GM12878 (cell line): ENCODE data around the gene NIPAL4. TPM values are rescaled to one million over a fixed set of nuclear protein-coding genes. Genes with fewer than 3 reads are reported as not detected.

ENCODE experiments used
- ATAC-seq: fragments of 200-7000 bp; cut with Tn5 transposase; 3 replicates; pipeline ENCODE4 v1.9.1; 2020; ENCODE audit warnings: mild to moderate bottlenecking, moderate library complexity
- BruUV-seq: library from RNA; stranded (reverse); fragments of 400-500 nt; replicated peaks from 2 replicates; lab custom pipeline; 2021; lab: Mats Ljungman, UMichigan
- CTCF ChIA-PET: fragments of 300-600 bp; sonication (Branson Sonifier 250); formaldehyde crosslinking; extraction: SDS; loops from one replicate; lab custom pipeline; 2021; ENCODE audit warnings: inconsistent platforms; lab: Yijun Ruan, JAX
- POLR2A ChIA-PET: fragments of 350-600 bp; formaldehyde crosslinking; extraction: SDS; loops from one replicate; lab custom pipeline; 2021; ENCODE audit warnings: inconsistent platforms; lab: Charles Lee
- RAD21 ChIA-PET: fragments of 300-600 bp; sonication (Branson Sonifier 250); formaldehyde crosslinking; loops from one replicate; lab custom pipeline; 2023; ENCODE audit warnings: antibody characterized with exemption; ENCODE audit not compliant: unreplicated experiment; lab: Charles Lee
- SMC1A ChIA-PET: fragments of 300-600 bp; sonication (Branson Sonifier 250); formaldehyde crosslinking; loops from one replicate; lab custom pipeline; 2023; ENCODE audit not compliant: unreplicated experiment, uncharacterized antibody; lab: Charles Lee
- DNase-seq: peaks from one replicate; pipeline ENCODE4 v3.0.0-alpha.2; 2011; ENCODE audit warnings: low read depth, low spot score
- FAIRE-seq: peaks from 3 replicates; lab custom pipeline; 2011; peaks lifted over from hg19 to GRCh38; lab: Jason Lieb, UNC
- H2AFZ ChIP-seq: 2 replicates; pipeline ENCODE4 v1.6.0; 2011; ENCODE audit warnings: low read depth, low read length, control low read depth; ENCODE audit not compliant: control insufficient read depth
- H3K27ac ChIP-seq: 2 replicates; pipeline ENCODE4 v1.5.1; 2011; ENCODE audit warnings: control low read depth; ENCODE audit not compliant: control insufficient read depth, insufficient read depth
- H3K27me3 ChIP-seq, 2 experiments: replicated peaks in 1 of 2; 2 replicates each; pipeline versions ENCODE4 v1.6.0 to v1.6.1; 2011; ENCODE audit warnings: low read length in 1 of 2; ENCODE audit not compliant: control insufficient read depth in 2 of 2, insufficient read depth in 2 of 2
- H3K36me3 ChIP-seq, 2 experiments: 2 replicates each; pipeline ENCODE4 v1.5.1; 2011; ENCODE audit warnings: low read length in 1 of 2; ENCODE audit not compliant: control insufficient read depth in 2 of 2, insufficient read depth in 2 of 2
- H3K4me1 ChIP-seq: 2 replicates; pipeline ENCODE4 v1.6.1; 2011; ENCODE audit warnings: mild to moderate bottlenecking, low read length, moderate library complexity, mixed read lengths; ENCODE audit not compliant: control insufficient read depth, insufficient read depth
- H3K4me2 ChIP-seq: 2 replicates; pipeline ENCODE4 v1.6.0; 2011; ENCODE audit warnings: control low read depth; ENCODE audit not compliant: control insufficient read depth, insufficient read depth
- H3K4me3 ChIP-seq: fragments of 200-600 bp; sonication (generic); 2 replicates; pipeline ENCODE4 v1.5.1; 2016
- H3K79me2 ChIP-seq: 2 replicates; pipeline ENCODE4 v1.6.0; 2011; ENCODE audit warnings: low read length; ENCODE audit not compliant: control insufficient read depth, insufficient read depth
- H3K9ac ChIP-seq: 2 replicates; pipeline ENCODE4 v1.8.0; 2011; ENCODE audit warnings: low read length, control low read depth, mixed read lengths; ENCODE audit not compliant: control insufficient read depth, insufficient read depth
- H3K9me3 ChIP-seq: replicated peaks from 3 replicates; pipeline ENCODE4 v1.5.1; 2011; ENCODE audit warnings: mild to moderate bottlenecking, low read length; ENCODE audit not compliant: control insufficient read depth, insufficient read depth
- H4K20me1 ChIP-seq: 2 replicates; pipeline ENCODE4 v1.6.0; 2011; ENCODE audit not compliant: control insufficient read depth, insufficient read depth
- ASH2L ChIP-seq: fragments of 300-600, 200-600 bp; sonication (generic); IDR thresholded peaks from 2 replicates; pipeline ENCODE4 v1.6.1; 2017; ENCODE audit warnings: low read depth, mild to moderate bottlenecking, borderline replicate concordance
- ATF2 ChIP-seq: IDR thresholded peaks from 2 replicates; pipeline ENCODE4 v1.6.1; 2012; ENCODE audit warnings: low read length, inconsistent platforms
- ATF3 ChIP-seq: IDR thresholded peaks from 2 replicates; pipeline ENCODE4 v1.6.1; 2011; ENCODE audit warnings: low read depth, mild to moderate bottlenecking, low read length, moderate library complexity, borderline replicate concordance; ENCODE audit errors: extremely low read depth
- EGR1 ChIP-seq, 2 experiments: IDR thresholded peaks; 1 replicate in 1 of 2; 2 replicates in 1 of 2; pipeline ENCODE4 v1.6.1; 2011 to 2012; ENCODE audit warnings: low read depth in 2 of 2, low read length in 2 of 2, borderline replicate concordance in 1 of 2, mild to moderate bottlenecking in 1 of 2, moderate library complexity in 1 of 2
- NFYA ChIP-seq: IDR thresholded peaks from 2 replicates; pipeline ENCODE4 v1.6.1; 2011; ENCODE audit warnings: low read depth, mild to moderate bottlenecking, low read length, improper control_type of control experiment, borderline replicate concordance
- SMC3 ChIP-seq: IDR thresholded peaks from 2 replicates; pipeline ENCODE4 v1.6.1; 2011; ENCODE audit warnings: low read length, improper control_type of control experiment, borderline replicate concordance
- TCF12 ChIP-seq: IDR thresholded peaks from 2 replicates; pipeline ENCODE4 v1.6.1; 2011; ENCODE audit warnings: low read depth, mild to moderate bottlenecking, low read length
- ZBTB40 ChIP-seq: fragments of 450-650 bp; IDR thresholded peaks from 2 replicates; pipeline ENCODE4 v1.6.1; 2016; ENCODE audit warnings: mild to moderate bottlenecking, moderate library complexity, borderline replicate concordance
- ZNF622 ChIP-seq: fragments of 450-650 bp; IDR thresholded peaks from 2 replicates; pipeline ENCODE4 v1.6.1; 2017; ENCODE audit warnings: mild to moderate bottlenecking, inconsistent platforms
- WGBS: methylation state at CpG from one replicate; pipeline ENCODE4 v1.1.6; 2016; ENCODE audit warnings: low lambda C conversion rate; ENCODE audit not compliant: insufficient replicate concordance, insufficient coverage; ENCODE audit errors: missing lambda C conversion rate; 5-methylcytosine and 5-hydroxymethylcytosine counted together
- in situ Hi-C: fragments of 300-500 bp; cut with MboI; formaldehyde crosslinking; loops from 9 replicates; pipeline ENCODE4 v1.14.3; 2018; ENCODE audit warnings: mixed read lengths
- intact Hi-C: fragments of 100-400 bp; cut with micrococcal nuclease; formaldehyde crosslinking; loops from one replicate; pipeline ENCODE4 v1.14.2; 2022; ENCODE audit not compliant: unreplicated experiment
- polyA plus RNA-seq, 11 experiments: library from polyadenylated mRNA; depleted of rRNA in 4 of 11; unstranded in 6 of 11; stranded (reverse) in 5 of 11; fragments of >200 nt; fragmentation: Nextera tagmentation in 4 of 11; fragmentation: Illumina TruSeq in 1 of 11; extraction: Ambion mirVana in 4 of 11; extraction: Trizol in 1 of 11; gene quantifications; 1 replicate in 1 of 11; 2 replicates in 10 of 11; pipeline versions ENCODE4 v1.2.1 to v1.2.3, GENCODE V29; 2011 to 2016; ENCODE audit warnings: inconsistent platforms in 2 of 11, missing spikeins in 2 of 11, low read depth in 1 of 11
- total RNA-seq, 4 experiments: library from RNA; depleted of rRNA in 3 of 4; stranded (reverse); fragments of >200 nt in 3 of 4; fragmentation: Illumina TruSeq in 1 of 4; extraction: Trizol in 1 of 4; gene quantifications; 2 replicates each; pipeline versions ENCODE4 v1.2.1 to v1.2.3, GENCODE V29; 2013 to 2021
- TF ChIP-seq, protein P1 (sequence below), 3 experiments: IDR thresholded peaks in 2 of 3; conservative IDR thresholded peaks in 1 of 3; 2 replicates each; pipeline ENCODE4 v1.5.1; 2011; ENCODE audit warnings: low read depth in 3 of 3, low read length in 3 of 3, mild to moderate bottlenecking in 3 of 3, control low read depth in 2 of 3, moderate library complexity in 2 of 3, inconsistent platforms in 1 of 3, mixed read lengths in 1 of 3; ENCODE audit not compliant: control insufficient read depth in 2 of 3, insufficient read depth in 1 of 3; ENCODE audit errors: extremely low read depth in 1 of 3

The NIPAL4 gene
- total and polyA plus RNA-seq, 10 of the 15 experiments (the other 5 are each of a cell fraction or from before 2014, with no cell fraction given), result 0.11 to 15.5 (median 5.9) TPM

DNA sequence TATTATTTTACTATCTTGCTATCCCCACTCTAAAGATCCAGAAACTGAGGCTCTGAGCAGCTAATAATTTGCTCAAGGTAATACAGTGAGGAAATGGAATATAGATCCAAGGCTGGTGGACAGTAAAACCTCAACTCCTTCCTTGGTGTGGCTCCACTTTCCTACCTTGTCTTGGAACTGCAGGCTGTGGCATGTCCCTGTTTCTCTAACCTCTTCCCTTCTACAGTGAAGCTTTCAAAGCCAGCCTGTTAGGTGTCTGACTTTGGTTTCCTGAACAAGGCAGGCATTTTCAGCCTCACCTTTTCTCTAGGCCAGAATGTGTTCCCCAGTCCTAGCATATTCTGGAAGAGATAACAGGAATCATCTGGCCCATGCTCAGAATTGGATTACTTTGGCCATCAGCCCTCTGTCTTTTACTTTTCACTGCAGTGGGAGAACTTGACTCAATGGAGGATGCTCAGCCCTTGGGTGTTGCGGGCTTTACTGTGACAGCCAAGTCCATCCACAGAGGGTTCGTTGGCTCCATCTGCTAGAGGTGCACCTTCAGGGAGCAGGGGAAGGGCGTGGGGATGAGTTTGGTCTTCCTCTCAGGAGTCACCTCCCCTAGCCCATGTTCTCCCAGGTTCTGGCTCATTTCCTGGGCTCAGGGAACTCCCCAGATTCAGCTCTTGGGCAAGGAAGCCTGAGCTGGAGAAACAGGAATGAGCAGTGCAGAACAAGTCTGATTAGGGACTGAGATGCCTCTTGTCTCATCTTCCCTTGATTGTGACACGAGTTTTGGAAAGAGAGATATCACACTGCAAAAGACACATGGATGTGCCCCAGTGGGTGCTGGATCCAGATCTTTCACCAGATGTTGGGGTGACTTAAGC is 1.1 kb downstream of the NIPAL4 start:
- in situ Hi-C loops (no loop called here), intact Hi-C loops (loop anchor here (10.0 kb wide), 1 partner anchor 206 kb away; no protein-coding TSS in a partner anchor)
- FAIRE-seq, result no peak
- TF ChIP-seq EGR1 (IDR thresholded peaks at IDR 0.05; ENCODE audit: borderline replicate concordance in 1 of 2, low read depth in 2 of 2, low read length in 2 of 2) (no peak), SMC3 (no peak), ZNF622 (no peak), ZBTB40 (no peak), TCF12 (no peak), NFYA (no peak), ATF2 (no peak), ASH2L (no peak), ATF3 (no peak)
- TF ChIP-seq, protein P1, sequence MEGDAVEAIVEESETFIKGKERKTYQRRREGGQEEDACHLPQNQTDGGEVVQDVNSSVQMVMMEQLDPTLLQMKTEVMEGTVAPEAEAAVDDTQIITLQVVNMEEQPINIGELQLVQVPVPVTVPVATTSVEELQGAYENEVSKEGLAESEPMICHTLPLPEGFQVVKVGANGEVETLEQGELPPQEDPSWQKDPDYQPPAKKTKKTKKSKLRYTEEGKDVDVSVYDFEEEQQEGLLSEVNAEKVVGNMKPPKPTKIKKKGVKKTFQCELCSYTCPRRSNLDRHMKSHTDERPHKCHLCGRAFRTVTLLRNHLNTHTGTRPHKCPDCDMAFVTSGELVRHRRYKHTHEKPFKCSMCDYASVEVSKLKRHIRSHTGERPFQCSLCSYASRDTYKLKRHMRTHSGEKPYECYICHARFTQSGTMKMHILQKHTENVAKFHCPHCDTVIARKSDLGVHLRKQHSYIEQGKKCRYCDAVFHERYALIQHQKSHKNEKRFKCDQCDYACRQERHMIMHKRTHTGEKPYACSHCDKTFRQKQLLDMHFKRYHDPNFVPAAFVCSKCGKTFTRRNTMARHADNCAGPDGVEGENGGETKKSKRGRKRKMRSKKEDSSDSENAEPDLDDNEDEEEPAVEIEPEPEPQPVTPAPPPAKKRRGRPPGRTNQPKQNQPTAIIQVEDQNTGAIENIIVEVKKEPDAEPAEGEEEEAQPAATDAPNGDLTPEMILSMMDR (IDR thresholded peaks at IDR 0.05 in 2 of 3, conservative IDR thresholded peaks at IDR 0.05 in 1 of 3; ENCODE audit: control insufficient read depth in 2 of 3, extremely low read depth in 1 of 3, insufficient read depth in 1 of 3, low read depth in 3 of 3, low read length in 3 of 3), result no peak

More for the DNA sequence above, 1.1 kb downstream of the NIPAL4 start:
- H3K4me2 ChIP-seq, result 0 out of 2 replicates have a peak overlapping the region, but pooled peaks have one; percentile 93
- ChIA-PET POLR2A (interaction anchor here (0.5 kb wide), 1 partner anchor 274 kb away, joined by 3 read pairs; no protein-coding TSS in a partner anchor), RAD21 (interaction anchor here (0.5 to 1.3 kb wide), 4 partner anchors 15 to 207 kb away, joined by 3 to 5 read pairs (median 4); no protein-coding TSS in a partner anchor), CTCF (interaction anchor here (0.7 to 17.4 kb wide), 7 partner anchors 8 to 282 kb away, joined by 3 to 248 read pairs (median 4); partner anchors contain the start of gene LSM11), SMC1A (interaction anchor here (1.2 to 1.3 kb wide), 3 partner anchors 11 to 30 kb away, joined by 3 to 8 read pairs (median 4); no protein-coding TSS in a partner anchor)
- WGBS, result 51% methylated on average over 4 of the region's 4 CpGs
- no peaks in the 10 kb centered on the region for H3K36me3 ChIP-seq
- no TSS peak for BruUV-seq
- DNase-seq, result no peak
- no peaks in the 10 kb centered on the region for H3K79me2 ChIP-seq
- no peak overlapping the region for H3K4me3 ChIP-seq
- ATAC-seq, result no peak
- peaks cover 29% of the 10 kb centered on the region for H3K4me1 ChIP-seq
- no peak overlapping the region for H3K27ac ChIP-seq
- H3K9ac ChIP-seq, result no peak overlapping the region
- H3K27me3 ChIP-seq, result no peaks in the 10 kb centered on the region; a peak in 2 of 4 replicates
- H3K9me3 ChIP-seq, result no peaks in the 10 kb centered on the region
- H4K20me1 ChIP-seq, result no peaks in the 10 kb centered on the region
- no peak overlapping the region for H2AFZ ChIP-seq
